GM21825 (cell line): ENCODE results near the gene PAX3.

Experiments
- ATAC-seq: cut with Tn5 transposase; IDR thresholded peaks from one replicate; pipeline ENCODE4 v1.9.1; 2021; ENCODE audit warnings: mild to moderate bottlenecking, moderate library complexity; ENCODE audit not compliant: unreplicated experiment

Gene PAX3

GRCh38 chr2:222298311-222299150 lies at the start of gene PAX3:
Gene PAX3, minus strand, starts transcription at chr2:222298998. Its CDS starts 383 bp downstream, at chr2:222298615.
- no peak for ATAC-seq

GRCh38 chr2:222341331-222341730 lies 42.5 kb upstream of the PAX3 start:
- ATAC-seq = no peak

GRCh38 chr2:222338374-222338773 lies 39.6 kb upstream of the PAX3 start:
- no peak for ATAC-seq

DNA sequence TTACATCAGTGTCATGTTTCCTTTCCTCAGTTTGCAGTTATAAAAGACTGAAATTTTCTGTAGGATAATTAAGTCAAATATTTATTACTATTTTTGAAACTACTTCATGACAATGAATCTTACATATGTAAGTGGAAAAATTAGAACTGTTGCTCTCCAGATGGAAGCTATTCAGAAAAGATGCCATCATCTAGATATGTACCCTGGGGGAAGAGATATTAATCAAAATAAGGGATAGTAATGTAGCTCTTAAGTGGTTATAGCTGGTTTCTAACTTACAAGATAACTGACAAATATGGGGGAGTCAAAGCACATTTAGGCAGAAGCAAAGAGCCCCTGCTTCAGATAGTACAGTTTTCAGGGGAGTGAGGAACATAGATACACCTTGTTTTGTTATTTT lies 38.1 kb upstream of the PAX3 start:
- no peak for ATAC-seq

DNA sequence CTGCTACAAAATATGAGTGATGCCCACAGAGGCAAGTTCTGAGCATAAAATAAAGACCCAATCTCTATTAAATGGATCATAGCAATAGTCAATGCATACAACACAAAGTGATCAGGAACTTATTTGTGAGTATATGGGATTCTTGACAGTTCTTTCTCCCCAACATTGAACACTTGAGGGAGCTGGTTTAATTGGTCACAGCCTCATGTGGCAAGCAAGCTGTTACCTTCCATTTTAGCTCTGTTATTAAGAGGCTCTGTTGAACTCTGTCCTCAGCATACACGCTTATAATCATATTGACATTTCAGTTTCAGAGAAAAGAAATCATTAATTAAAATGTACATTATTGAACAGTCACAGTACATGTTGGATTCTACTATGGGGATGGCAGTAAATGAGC lies 37.6 kb upstream of the PAX3 start:
- ATAC-seq = no peak

- no peak for ATAC-seq
Observed at GRCh38 chr2:222334914-222335313, 36.1 kb upstream of the PAX3 start.

GRCh38 chr2:222333397-222333796 lies 34.6 kb upstream of the PAX3 start:
- no peak for ATAC-seq

DNA sequence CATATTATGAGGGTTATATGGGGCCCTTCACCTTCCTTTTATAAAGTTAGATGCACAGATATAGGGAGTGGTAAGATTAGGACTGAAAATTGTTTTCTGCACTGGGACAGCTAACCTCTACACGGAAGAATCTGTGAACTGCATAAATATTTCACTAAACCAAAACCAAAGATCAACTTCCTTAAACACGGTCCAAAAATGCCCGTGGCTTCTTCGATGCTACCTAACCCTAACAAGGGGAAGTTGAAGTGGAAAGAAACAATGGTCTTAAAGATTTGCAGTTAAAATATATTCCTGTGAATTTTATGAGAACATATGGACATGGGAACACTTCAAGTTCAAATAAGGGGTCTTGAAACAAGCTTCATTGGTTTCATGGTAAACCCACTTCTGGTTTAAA lies 33.3 kb upstream of the PAX3 start:
- ATAC-seq = no peak

DNA sequence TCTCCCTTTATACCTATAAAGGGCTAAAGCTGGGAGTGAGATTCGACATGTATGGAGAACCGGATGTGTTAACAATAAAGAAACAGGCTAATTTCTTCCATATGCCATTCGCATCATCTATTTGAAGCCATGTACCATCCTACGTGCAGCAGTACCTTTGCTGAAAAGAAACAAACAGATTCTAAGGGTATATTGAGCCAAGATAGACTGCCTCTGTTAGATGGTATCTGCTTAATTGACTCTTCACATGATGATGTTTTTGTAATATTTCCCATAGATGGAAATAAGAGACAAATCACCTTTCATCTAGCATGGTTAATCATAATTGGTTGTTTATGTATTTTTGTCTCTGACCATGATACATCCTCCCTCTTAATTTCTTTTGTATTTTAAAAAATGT lies 32.1 kb upstream of the PAX3 start:
- ATAC-seq = no peak

DNA sequence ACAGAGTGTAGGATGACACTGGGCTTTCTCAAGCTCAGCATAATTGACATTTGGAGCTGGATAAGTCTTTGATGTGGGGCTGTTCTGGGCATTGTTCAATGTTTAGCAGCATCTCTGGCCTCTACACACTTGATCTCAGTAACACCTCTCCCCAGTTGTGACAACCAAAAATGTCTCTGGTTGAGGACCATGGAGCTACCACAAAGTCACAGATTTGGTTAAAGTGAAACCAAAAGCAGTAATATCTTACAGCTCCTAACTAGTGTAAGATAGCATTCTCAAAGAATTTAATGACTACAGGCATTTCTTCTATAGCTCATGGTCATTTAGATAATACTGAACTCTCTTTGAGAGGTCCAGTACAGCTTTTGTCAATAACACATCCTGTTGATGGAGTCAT lies 23.4 kb upstream of the PAX3 start:
- no peak for ATAC-seq

DNA sequence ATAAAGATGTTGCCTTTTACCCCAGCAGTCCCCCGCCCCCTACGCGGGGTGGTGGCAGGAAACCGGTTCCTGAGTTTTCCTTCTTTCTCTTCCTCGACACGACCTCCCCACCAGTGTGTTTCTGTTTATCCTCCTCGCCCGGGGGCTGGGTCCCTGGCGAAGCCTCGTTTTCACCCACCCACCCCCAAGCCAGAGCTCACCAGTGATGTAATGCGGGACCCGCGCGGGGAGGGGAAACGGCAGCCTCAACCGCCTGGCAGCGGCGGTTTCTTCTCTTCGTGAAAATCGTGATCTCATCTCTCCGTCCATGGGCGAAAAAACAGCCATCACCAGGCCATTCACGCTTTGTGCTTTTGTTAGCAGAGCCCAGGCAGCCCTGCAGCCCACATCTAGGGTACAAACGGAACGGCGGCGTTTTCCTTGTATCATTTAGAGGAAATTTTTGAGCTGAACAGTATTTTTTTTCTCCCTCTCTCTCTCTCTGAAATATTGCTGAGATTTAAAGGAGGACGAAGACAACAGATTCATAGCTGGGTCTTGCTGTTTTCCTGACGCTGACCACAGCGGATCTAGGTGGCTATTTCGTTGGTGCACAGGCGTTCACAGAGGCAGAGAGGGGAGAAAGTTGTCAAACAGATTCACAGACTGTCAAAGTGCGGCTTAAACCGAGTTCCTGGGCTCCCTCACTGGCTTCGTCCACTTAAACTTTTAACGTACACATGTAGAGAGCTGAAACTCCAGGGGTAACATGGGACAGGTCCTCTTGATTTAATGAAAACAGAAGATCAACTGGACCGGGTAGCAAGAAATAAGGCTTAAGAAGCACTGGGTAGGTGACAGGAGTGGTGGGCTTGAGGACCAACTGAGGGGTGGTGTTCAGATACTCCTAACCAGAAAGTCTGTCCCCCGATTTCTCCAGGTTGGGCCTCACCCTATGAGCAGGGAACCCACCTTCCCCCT lies 21.9 kb upstream of the PAX3 start:
- ATAC-seq = no peak

GRCh38 chr2:222319586-222320435 lies 21.0 kb upstream of the PAX3 start:
- ATAC-seq = peak; percentile 47

- ATAC-seq = peak; percentile 44
Observed at GRCh38 chr2:222318712-222319585, 20.2 kb upstream of the PAX3 start.

- ATAC-seq = peak; percentile 45
Observed at GRCh38 chr2:222318026-222318711, 19.4 kb upstream of the PAX3 start.

DNA sequence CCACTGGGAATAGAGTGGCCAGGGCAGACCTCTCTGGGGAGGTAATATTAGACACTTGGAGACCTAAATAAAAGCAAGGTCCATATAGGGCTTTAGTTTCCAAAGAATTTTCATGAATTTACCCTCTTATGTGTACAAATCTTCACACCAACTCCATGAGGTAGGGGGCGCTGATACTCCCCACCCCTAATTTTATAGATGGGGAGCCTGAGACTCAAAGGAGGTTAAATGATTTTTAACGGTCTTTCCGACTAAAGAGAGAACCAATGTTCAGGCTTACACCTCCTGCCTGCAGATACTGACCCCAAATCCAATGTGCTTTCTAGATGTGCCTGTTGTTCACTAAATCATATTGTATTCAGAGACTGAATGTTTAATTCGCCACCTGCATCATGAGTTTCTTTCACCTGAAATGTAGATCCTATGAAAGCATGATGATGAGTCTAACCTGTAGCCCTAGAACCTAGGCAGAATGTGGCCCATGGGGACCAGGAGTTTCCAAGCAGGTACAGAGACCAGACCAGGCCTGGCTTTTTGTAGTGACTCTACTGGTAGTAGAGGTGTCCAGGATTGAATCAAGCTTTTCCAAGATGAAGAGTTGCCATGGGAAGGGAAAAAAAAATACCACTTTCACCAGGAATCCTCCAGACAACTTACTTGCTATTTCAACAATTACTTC lies 16.8 kb upstream of the PAX3 start:
- no peak for ATAC-seq

DNA sequence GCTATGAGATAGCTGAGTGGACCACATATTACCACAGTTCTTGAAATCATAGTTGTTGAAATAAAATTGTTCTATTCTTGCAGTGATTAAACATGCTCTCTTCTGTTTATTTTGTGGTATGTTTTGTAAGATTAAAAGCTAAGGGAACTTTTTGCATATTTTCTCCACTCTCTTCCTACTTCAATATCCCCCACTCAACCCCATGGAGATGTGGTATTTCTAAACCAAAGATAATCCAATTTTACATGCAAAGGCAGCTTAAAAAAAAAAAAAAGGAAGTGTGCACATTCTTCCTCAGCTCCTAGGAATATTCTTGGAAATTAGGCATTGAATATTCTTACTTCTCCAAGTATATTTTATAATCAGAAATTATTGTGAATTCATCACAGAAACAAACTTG lies 15.0 kb upstream of the PAX3 start:
- ATAC-seq = no peak

- no peak for ATAC-seq
Observed at GRCh38 chr2:222311978-222312738, 13.4 kb upstream of the PAX3 start.
